H1 (cell line): ENCODE results near the gene TSKU. TPM values are rescaled to one million over a fixed set of nuclear protein-coding genes. Genes with fewer than 3 reads are reported as not detected.

Experiments
- CTCF ChIA-PET: fragments of 300-600 bp; sonication (Branson Sonifier 250); formaldehyde crosslinking; loops from one replicate; lab custom pipeline; 2021; ENCODE audit not compliant: partially characterized antibody; lab: Charles Lee
- POLR2A ChIA-PET: fragments of 300-600 bp; sonication (Branson Sonifier 250); formaldehyde crosslinking; loops from one replicate; lab custom pipeline; 2021; ENCODE audit warnings: inconsistent platforms; ENCODE audit not compliant: partially characterized antibody; lab: Charles Lee
- DNase-seq, 2 experiments: peaks; one replicate each; pipeline versions ENCODE4 v3.0.0 to v3.0.0-alpha.2; 2010 to 2022; ENCODE audit warnings: low spot score in 2 of 2, low read depth in 1 of 2, mixed read lengths in 1 of 2
- FAIRE-seq: peaks from 2 replicates; lab custom pipeline; 2011; peaks lifted over from hg19 to GRCh38; lab: Jason Lieb, UNC
- H2AFZ ChIP-seq: 2 replicates; pipeline ENCODE4 v1.8.1; 2012; ENCODE audit warnings: low read length, inconsistent platforms
- H2AK5ac ChIP-seq: 2 replicates; pipeline ENCODE4 v1.6.1; 2013; ENCODE audit warnings: low read depth, low read length
- H2BK120ac ChIP-seq: replicated peaks from 2 replicates; pipeline ENCODE3; 2013; ENCODE audit warnings: low read depth, low read length, inconsistent platforms
- H2BK12ac ChIP-seq: 2 replicates; pipeline ENCODE4 v1.6.1; 2013; ENCODE audit warnings: low read depth, low read length
- H2BK15ac ChIP-seq: 2 replicates; pipeline ENCODE4 v1.6.1; 2013; ENCODE audit warnings: low read length
- H2BK20ac ChIP-seq: 2 replicates; pipeline ENCODE4 v1.6.1; 2013; ENCODE audit warnings: low read length
- H2BK5ac ChIP-seq: 2 replicates; pipeline ENCODE4 v1.6.1; 2013; ENCODE audit warnings: low read depth, low read length
- H3K14ac ChIP-seq: 2 replicates; pipeline ENCODE4 v1.6.1; 2013; ENCODE audit warnings: inconsistent platforms; ENCODE audit not compliant: insufficient read length
- H3K18ac ChIP-seq: 2 replicates; pipeline ENCODE4 v1.6.1; 2013; ENCODE audit warnings: low read length; ENCODE audit errors: extremely low read depth
- H3K23ac ChIP-seq: 2 replicates; pipeline ENCODE4 v1.6.1; 2013; ENCODE audit warnings: inconsistent platforms; ENCODE audit not compliant: insufficient read length
- H3K23me2 ChIP-seq: 2 replicates; pipeline ENCODE4 v1.6.1; 2013; ENCODE audit warnings: low read depth, low read length
- H3K27ac ChIP-seq: 2 replicates; pipeline ENCODE4 v1.6.1; 2011; ENCODE audit warnings: low read depth, low read length, inconsistent platforms
- H3K27me3 ChIP-seq, 4 experiments: replicated peaks in 1 of 4; 1 replicate in 1 of 4; 2 replicates in 3 of 4; pipeline versions ENCODE4 v1.6.1 to v1.8.1; 2011 to 2013; ENCODE audit warnings: low read length in 3 of 4, mild to moderate bottlenecking in 3 of 4, inconsistent platforms in 2 of 4, mixed read lengths in 2 of 4, moderate library complexity in 1 of 4; ENCODE audit not compliant: control insufficient read depth in 3 of 4, insufficient read depth in 3 of 4; ENCODE audit errors: extremely low read depth in 1 of 4
- H3K36me3 ChIP-seq, 4 experiments: 2 replicates each; pipeline versions ENCODE4 v1.6.1 to v1.8.1; 2011 to 2013; ENCODE audit warnings: mild to moderate bottlenecking in 4 of 4, low read length in 3 of 4, moderate library complexity in 2 of 4, control low read depth in 1 of 4, inconsistent platforms in 1 of 4; ENCODE audit not compliant: insufficient read depth in 4 of 4, control insufficient read depth in 2 of 4
- H3K4ac ChIP-seq: replicated peaks from 2 replicates; pipeline ENCODE3; 2013; ENCODE audit warnings: low read length, low read depth, mixed read lengths, inconsistent platforms; ENCODE audit not compliant: insufficient read length
- H3K4me1 ChIP-seq, 4 experiments: replicated peaks in 1 of 4; 1 replicate in 1 of 4; 2 replicates in 3 of 4; pipeline versions ENCODE4 v1.6.1 to v1.8.1; 2011 to 2013; ENCODE audit warnings: low read length in 3 of 4, inconsistent platforms in 2 of 4, mixed read lengths in 1 of 4; ENCODE audit not compliant: insufficient read depth in 4 of 4, control insufficient read depth in 3 of 4
- H3K4me2 ChIP-seq, 2 experiments: 2 replicates each; pipeline versions ENCODE4 v1.6.1 to v1.8.1; 2011 to 2013; ENCODE audit warnings: low read depth in 2 of 2, low read length in 2 of 2, control low read depth in 1 of 2, inconsistent platforms in 1 of 2, mild to moderate bottlenecking in 1 of 2; ENCODE audit not compliant: insufficient read depth in 1 of 2
- H3K4me3 ChIP-seq, 4 experiments: fragments of 200-600, 300-600 bp in 1 of 4; sonication (generic), shearing (Covaris generic), sonication (Bioruptor Twin) in 1 of 4; 2 replicates each; pipeline versions ENCODE4 v1.5.1 to v1.8.1; 2011 to 2016; ENCODE audit warnings: low read length in 4 of 4, low read depth in 3 of 4, control low read depth in 2 of 4, inconsistent platforms in 2 of 4, mild to moderate bottlenecking in 2 of 4, mixed read lengths in 1 of 4, moderate library complexity in 1 of 4; ENCODE audit not compliant: insufficient read depth in 2 of 4; ENCODE audit errors: extremely low read depth in 1 of 4
- H3K56ac ChIP-seq: replicated peaks from 2 replicates; pipeline ENCODE3; 2013; ENCODE audit warnings: low read depth, mild to moderate bottlenecking, mixed read lengths, low read length, inconsistent platforms; ENCODE audit not compliant: insufficient read length
- H3K79me1 ChIP-seq: 2 replicates; pipeline ENCODE4 v1.6.1; 2013; ENCODE audit warnings: low read depth, low read length, control low read depth
- H3K79me2 ChIP-seq, 2 experiments: 2 replicates each; pipeline versions ENCODE4 v1.6.1 to v1.8.1; 2012 to 2013; ENCODE audit warnings: low read length in 2 of 2, mild to moderate bottlenecking in 2 of 2, inconsistent platforms in 1 of 2; ENCODE audit not compliant: insufficient read depth in 2 of 2, control insufficient read depth in 1 of 2
- H3K9ac ChIP-seq, 4 experiments: replicated peaks in 1 of 4; 1 replicate in 1 of 4; 2 replicates in 3 of 4; pipeline versions ENCODE4 v1.6.1 to v1.8.1; 2011 to 2013; ENCODE audit warnings: low read depth in 3 of 4, low read length in 3 of 4, control low read depth in 2 of 4, mild to moderate bottlenecking in 2 of 4, moderate library complexity in 2 of 4, inconsistent platforms in 1 of 4; ENCODE audit errors: extremely low read depth in 1 of 4
- H3K9me3 ChIP-seq, 2 experiments: 2 replicates each; pipeline versions ENCODE4 v1.6.1 to v1.8.1; 2012 to 2013; ENCODE audit warnings: mild to moderate bottlenecking in 2 of 2, moderate library complexity in 2 of 2, control low read depth in 1 of 2, inconsistent platforms in 1 of 2, low read depth in 1 of 2, low read length in 1 of 2, mixed read lengths in 1 of 2; ENCODE audit not compliant: insufficient read depth in 2 of 2
- H4K20me1 ChIP-seq, 2 experiments: replicated peaks in 1 of 2; 2 replicates each; pipeline versions ENCODE3 to v1.8.1; 2011 to 2013; ENCODE audit warnings: inconsistent platforms in 2 of 2, low read length in 2 of 2, mild to moderate bottlenecking in 1 of 2; ENCODE audit not compliant: insufficient read depth in 2 of 2, control insufficient read depth in 1 of 2
- H4K5ac ChIP-seq: 2 replicates; pipeline ENCODE4 v1.6.1; 2013; ENCODE audit warnings: low read length, low read depth, mixed read lengths, inconsistent platforms; ENCODE audit not compliant: insufficient read length
- H4K8ac ChIP-seq: 2 replicates; pipeline ENCODE4 v1.8.0; 2013; ENCODE audit warnings: mild to moderate bottlenecking, moderate library complexity, low read length, inconsistent platforms; ENCODE audit not compliant: insufficient read depth; ENCODE audit errors: extremely low read depth
- H4K91ac ChIP-seq: replicated peaks from 2 replicates; pipeline ENCODE3; 2013; ENCODE audit warnings: low read length, mixed read lengths, inconsistent platforms; ENCODE audit not compliant: insufficient read length
- ASH2L ChIP-seq: fragments of 200-600, 300-600 bp; sonication (generic); IDR thresholded peaks from one replicate; pipeline ENCODE4 v1.7.1; 2017; ENCODE audit warnings: low read length
- CBX5 ChIP-seq: fragments of 300-800, 300-1000 bp; sonication (generic); IDR thresholded peaks from 2 replicates; pipeline ENCODE4 v1.7.1; 2016; ENCODE audit warnings: antibody characterized with exemption, low read length, low read depth
- CTCF ChIP-seq, 3 experiments: IDR thresholded peaks; 1 replicate in 2 of 3; 2 replicates in 1 of 3; pipeline versions ENCODE4 v1.5.1 to v1.6.1; 2011; ENCODE audit warnings: low read length in 3 of 3, mild to moderate bottlenecking in 3 of 3, inconsistent platforms in 2 of 3, low read depth in 1 of 3, moderate library complexity in 1 of 3; ENCODE audit not compliant: insufficient read depth in 1 of 3; ENCODE audit errors: control extremely low read depth in 1 of 3
- EGR1 ChIP-seq: IDR thresholded peaks from 2 replicates; pipeline ENCODE4 v1.6.1; 2011; ENCODE audit warnings: low read depth, low read length, borderline replicate concordance
- MAX ChIP-seq: IDR thresholded peaks from 2 replicates; pipeline ENCODE4 v1.6.1; 2012; ENCODE audit warnings: inconsistent platforms
- POLR2A ChIP-seq, 2 experiments: IDR thresholded peaks; 1 replicate in 1 of 2; 2 replicates in 1 of 2; pipeline ENCODE4 v1.6.1; 2011; ENCODE audit warnings: low read depth in 2 of 2, low read length in 2 of 2, mild to moderate bottlenecking in 2 of 2; ENCODE audit errors: control extremely low read depth in 1 of 2
- SIN3A ChIP-seq, 2 experiments: IDR thresholded peaks in 1 of 2; conservative IDR thresholded peaks in 1 of 2; 2 replicates each; pipeline ENCODE4 v1.6.1; 2011 to 2012; ENCODE audit warnings: low read length in 2 of 2, improper control_type of control experiment in 1 of 2, low read depth in 1 of 2, mild to moderate bottlenecking in 1 of 2
- SUZ12 ChIP-seq: fragments of 200-600 bp; sonication (generic); IDR thresholded peaks from 2 replicates; pipeline ENCODE4 v1.6.1; 2012; ENCODE audit warnings: mild to moderate bottlenecking, inconsistent platforms, low read length, moderate library complexity, mixed read lengths
- TAF1 ChIP-seq: IDR thresholded peaks from 2 replicates; pipeline ENCODE4 v1.6.1; 2011; ENCODE audit warnings: mild to moderate bottlenecking, low read depth, low read length
- WGBS, 2 experiments: shearing (Covaris generic) in 1 of 2; methylation state at CpG; one replicate each; pipeline versions ENCODE4 v1.1.6 to v1.1.7; 2013 to 2015; ENCODE audit warnings: low lambda C conversion rate in 2 of 2, mixed read lengths in 2 of 2, inconsistent platforms in 1 of 2, low coverage in 1 of 2, missing lambda C conversion rate in 1 of 2; ENCODE audit not compliant: insufficient replicate concordance in 2 of 2, insufficient coverage in 1 of 2, insufficient read length in 1 of 2; ENCODE audit errors: extremely low coverage in 1 of 2, missing lambda C conversion rate in 1 of 2; 5-methylcytosine and 5-hydroxymethylcytosine counted together
- polyA plus RNA-seq, 7 experiments: library from polyadenylated mRNA; depleted of rRNA in 3 of 7; stranded (reverse) in 5 of 7; unstranded in 2 of 7; fragments of >200 nt in 5 of 7; fragments of 200-250 nt in 2 of 7; gene quantifications; 1 replicate in 5 of 7; 2 replicates in 1 of 7; 4 replicates in 1 of 7; pipeline versions ENCODE4 v1.2.1 to v1.2.3, GENCODE V29; 2011 to 2013; ENCODE audit warnings: missing spikeins in 2 of 7, mixed read lengths in 2 of 7
- total RNA-seq: library from RNA; stranded (reverse); fragmentation: NEBNext Ultra II Directional; extraction: Animal tissue kit (Norgen Biotek cat#: 25700); gene quantifications from 2 replicates; pipeline ENCODE4 v1.2.1, GENCODE V29; 2021

The TSKU gene
- total and polyA plus RNA-seq, 2 of the 8 experiments (the other 6 are each of a cell fraction or from before 2014, with no cell fraction given) = 22.8 to 28.4 TPM

DNA sequence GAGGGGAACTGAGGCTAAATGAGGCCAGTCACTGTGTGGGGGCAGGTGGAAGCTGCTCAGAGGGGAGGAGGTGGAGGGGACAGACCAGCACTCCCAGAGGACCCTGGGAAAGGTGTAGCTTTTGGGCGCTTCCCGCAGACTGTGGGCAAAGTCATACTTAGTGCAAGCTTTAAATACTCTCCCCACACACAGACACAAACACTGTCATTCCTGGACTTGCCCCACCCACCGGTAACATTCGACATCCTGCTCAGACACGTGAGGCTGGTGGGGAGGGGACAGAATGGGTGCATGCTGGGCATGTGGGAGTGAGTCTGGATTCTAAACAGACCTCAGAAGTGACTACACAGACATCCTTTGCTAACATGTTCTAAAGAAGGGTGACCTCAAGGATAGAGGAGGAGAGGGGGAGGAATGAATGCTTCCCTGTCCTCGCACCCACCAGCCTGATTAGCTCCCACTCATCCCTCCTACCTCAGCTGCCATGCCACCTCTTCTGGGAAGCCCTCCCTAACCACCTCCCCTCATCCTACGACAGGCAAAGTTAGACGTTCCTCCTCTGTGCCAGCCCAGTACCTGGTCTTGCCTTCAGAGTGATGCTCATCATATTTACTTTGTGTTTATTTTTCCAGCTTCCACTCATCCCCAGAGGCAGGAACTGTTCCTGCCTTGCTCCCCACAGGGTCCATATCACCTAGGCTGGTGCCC, 22.2 kb downstream of the TSKU start:
- no peak overlapping the region for H3K9ac ChIP-seq
- no peaks in the 10 kb centered on the region; a peak in 1 of 7 replicates for H3K27me3 ChIP-seq
- no peak overlapping the region for H3K4me2 ChIP-seq
- DNase-seq (peak in 1 of 2 experiments; percentile 37), FAIRE-seq (no peak)
- no peak overlapping the region for H4K91ac ChIP-seq
- H3K23me2 ChIP-seq = no peaks in the 10 kb centered on the region
- no peak overlapping the region for H3K18ac ChIP-seq
- ChIA-PET POLR2A (interaction anchor here (0.6 to 1.1 kb wide), 3 partner anchors 21 to 56 kb away, joined by 3 read pairs; partner anchors contain the start of gene ACER3), CTCF (interaction anchor here (0.8 to 2.8 kb wide), 17 partner anchors 8 to 150 kb away, joined by 3 to 21 read pairs (median 5); no protein-coding TSS in a partner anchor)
- no peaks in the 10 kb centered on the region for H3K9me3 ChIP-seq
- H3K27ac ChIP-seq = no peak overlapping the region
- H4K20me1 ChIP-seq = no peaks in the 10 kb centered on the region
- H3K23ac ChIP-seq = no peak overlapping the region
- no peaks in the 10 kb centered on the region for H3K79me2 ChIP-seq
- no peak overlapping the region for H3K56ac ChIP-seq
- H3K36me3 ChIP-seq = no peaks in the 10 kb centered on the region
- H2BK120ac ChIP-seq = no peak overlapping the region
- H3K4ac ChIP-seq = peak overlapping the region; percentile 87
- H3K4me3 ChIP-seq = no peak overlapping the region
- peak overlapping the region; percentile 77; the same call in 1 of the 2 replicates for H2BK15ac ChIP-seq
- no peak overlapping the region for H4K5ac ChIP-seq
- H2BK12ac ChIP-seq = no peak overlapping the region
- no peak overlapping the region for H2BK5ac ChIP-seq
- H3K4me1 ChIP-seq = peaks cover 2 to 10% (median 4%) of the 10 kb centered on the region in 4 experiments; a peak in 4 of 7 replicates
- no peaks in the 10 kb centered on the region for H3K79me1 ChIP-seq
- 0 out of 2 replicates have a peak overlapping the region, but pooled peaks have one; percentile 69 for H4K8ac ChIP-seq
- WGBS, 2 experiments = 88% methylated on average over 8 of the region's 8 CpGs; no CpG with 5 or more reads in 1 of the 2 experiments
- H2AK5ac ChIP-seq = peak overlapping the region; percentile 61
- no peak overlapping the region for H2AFZ ChIP-seq
- H3K14ac ChIP-seq = no peak overlapping the region
- no peak overlapping the region for H2BK20ac ChIP-seq
- TF ChIP-seq SIN3A (conservative IDR thresholded peaks at IDR 0.05 in 1 of 2, IDR thresholded peaks at IDR 0.05 in 1 of 2; ENCODE audit: low read depth in 1 of 2, low read length in 2 of 2) (no peak), ASH2L (no peak), POLR2A (IDR thresholded peaks at IDR 0.05; ENCODE audit: control extremely low read depth in 1 of 2, low read depth in 2 of 2, low read length in 2 of 2) (no peak), TAF1 (no peak), CTCF (IDR thresholded peaks at IDR 0.05; ENCODE audit: control extremely low read depth in 1 of 3, insufficient read depth in 1 of 3, low read depth in 1 of 3, low read length in 3 of 3) (no peak), SUZ12 (no peak), MAX (no peak), CBX5 (no peak), EGR1 (no peak)
